CD4-positive, alpha-beta T cell treated with Interleukin-10 for 1 hour (primary cell): ENCODE results near the gene P4HA3.
"Not testable (repeated sequence)": the region's sequence is repeated elsewhere in the genome, so short reads cannot be mapped to it uniquely, and the experiment has no call there.

Experiments used
- DNase-seq: peaks from one replicate; pipeline ENCODE4 v3.0.0-alpha.2; 2020

The P4HA3 gene

GRCh38 chr11:74311352-74311926 lies at the start of gene P4HA3:
Gene P4HA3, minus strand, starts transcription at chr11:74311640. Its CDS starts 29 bp downstream, at chr11:74311611.
- DNase-seq = peak; percentile 58

GRCh38 chr11:74357449-74357848 lies 46.0 kb upstream of the P4HA3 start:
- no peak for DNase-seq

DNA sequence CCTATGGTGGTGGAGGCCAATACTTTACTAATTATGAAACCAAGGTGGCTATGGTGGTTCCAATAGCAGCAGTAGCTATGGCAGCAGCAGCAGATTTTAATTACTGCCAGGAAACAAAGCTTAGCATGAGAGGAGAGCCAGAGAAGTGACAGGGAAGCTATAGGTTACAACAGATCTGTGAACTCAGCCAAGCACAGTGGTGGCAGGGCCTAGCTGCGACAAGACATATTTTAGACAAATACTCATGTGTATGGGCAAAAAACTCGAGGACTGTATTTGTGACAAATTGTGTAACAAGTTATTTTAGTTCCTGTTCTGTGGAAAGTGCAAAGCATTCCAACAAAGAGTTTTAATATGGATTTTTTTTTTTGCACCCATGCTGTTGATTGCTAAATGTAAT lies 44.2 kb upstream of the P4HA3 start:
- no peak for DNase-seq

DNA sequence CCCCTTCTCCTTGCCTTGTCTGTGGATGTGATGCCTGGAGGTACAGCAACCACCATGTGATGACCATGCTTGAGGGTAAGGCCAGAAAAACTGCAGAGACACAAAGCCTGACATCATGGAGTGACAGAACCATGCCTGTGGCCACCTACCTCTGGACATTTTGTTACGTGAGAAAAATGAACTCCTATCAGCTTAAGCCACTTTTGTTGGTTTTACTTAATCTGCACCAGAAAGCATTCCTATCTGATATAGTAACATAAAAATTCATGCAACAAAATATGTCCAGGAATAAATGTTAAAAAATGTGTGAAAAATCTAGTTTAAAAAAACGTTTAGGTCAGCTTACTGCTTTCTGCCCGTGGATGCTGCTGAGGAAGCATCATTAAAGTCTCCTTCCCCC lies 42.6 kb upstream of the P4HA3 start:
- DNase-seq = no peak

- no peak for DNase-seq
These were observed 35.9 kb upstream of the P4HA3 start for GRCh38 chr11:74347381-74347780.

GRCh38 chr11:74345420-74345819 lies 34.0 kb upstream of the P4HA3 start:
- DNase-seq = no peak

DNA sequence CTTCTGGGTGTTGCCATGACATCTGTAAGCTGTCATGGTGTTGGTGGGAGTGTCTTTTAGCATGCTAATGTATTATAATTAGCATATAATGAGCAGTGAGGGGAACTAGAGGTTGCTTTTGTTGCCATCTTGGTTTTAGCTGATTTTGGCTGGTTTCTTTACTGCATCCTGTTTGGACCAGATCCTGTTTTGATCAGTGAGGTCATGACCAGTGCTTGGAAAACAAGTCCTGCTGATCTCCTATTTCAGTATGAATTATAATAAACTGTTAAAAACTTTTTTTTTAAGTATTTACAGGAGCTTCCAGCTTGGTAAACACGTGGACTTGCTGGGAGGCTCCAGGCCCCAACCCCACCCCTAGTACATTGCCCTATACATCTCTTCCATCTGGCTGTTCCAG lies 30.5 kb upstream of the P4HA3 start:
- no peak for DNase-seq

DNA sequence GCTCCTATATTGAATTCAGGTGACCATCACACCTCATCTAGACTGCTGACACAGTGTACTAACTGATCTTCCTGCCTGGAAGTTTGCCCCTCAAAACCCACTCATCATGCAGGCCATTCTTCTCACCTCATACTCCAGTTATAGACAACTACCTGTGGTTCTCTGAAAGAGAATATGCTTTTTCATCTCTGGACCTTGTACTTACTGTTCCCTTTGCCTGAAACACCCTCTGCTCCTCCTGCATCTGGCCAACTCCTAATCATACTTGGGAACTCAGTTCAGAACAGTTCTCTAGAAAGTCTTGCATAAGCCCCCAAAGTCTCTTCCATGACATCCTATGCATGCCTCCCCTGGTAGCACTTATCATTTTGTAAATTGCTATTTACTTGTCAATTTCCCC lies 28.2 kb upstream of the P4HA3 start:
- no peak for DNase-seq

GRCh38 chr11:74338963-74339362 lies 27.5 kb upstream of the P4HA3 start:
- DNase-seq = no peak

GRCh38 chr11:74333193-74333592 lies 21.8 kb upstream of the P4HA3 start:
- no peak for DNase-seq

- no peak for DNase-seq
These were observed 20.9 kb upstream of the P4HA3 start for GRCh38 chr11:74332291-74332690.

DNA sequence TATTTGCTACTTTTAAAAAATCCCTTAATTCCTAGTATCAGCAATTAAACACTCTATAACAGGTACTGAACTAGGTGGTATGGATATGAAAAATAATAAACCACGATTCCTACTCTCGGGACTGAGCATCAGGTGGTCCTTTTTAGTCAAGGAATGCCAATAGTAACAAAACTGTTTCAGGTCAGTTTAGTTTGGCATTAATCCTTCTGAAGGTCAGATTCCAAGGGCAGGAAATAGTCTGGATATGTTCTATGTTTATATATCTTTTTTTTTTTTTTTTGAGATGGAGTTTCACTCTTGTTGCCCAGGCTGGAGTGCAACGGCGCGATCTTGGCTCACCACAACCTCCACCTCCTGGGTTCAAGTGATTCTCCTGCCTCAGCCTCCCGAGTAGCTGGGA lies 19.6 kb upstream of the P4HA3 start:
- not testable (repeated sequence) for DNase-seq

DNA sequence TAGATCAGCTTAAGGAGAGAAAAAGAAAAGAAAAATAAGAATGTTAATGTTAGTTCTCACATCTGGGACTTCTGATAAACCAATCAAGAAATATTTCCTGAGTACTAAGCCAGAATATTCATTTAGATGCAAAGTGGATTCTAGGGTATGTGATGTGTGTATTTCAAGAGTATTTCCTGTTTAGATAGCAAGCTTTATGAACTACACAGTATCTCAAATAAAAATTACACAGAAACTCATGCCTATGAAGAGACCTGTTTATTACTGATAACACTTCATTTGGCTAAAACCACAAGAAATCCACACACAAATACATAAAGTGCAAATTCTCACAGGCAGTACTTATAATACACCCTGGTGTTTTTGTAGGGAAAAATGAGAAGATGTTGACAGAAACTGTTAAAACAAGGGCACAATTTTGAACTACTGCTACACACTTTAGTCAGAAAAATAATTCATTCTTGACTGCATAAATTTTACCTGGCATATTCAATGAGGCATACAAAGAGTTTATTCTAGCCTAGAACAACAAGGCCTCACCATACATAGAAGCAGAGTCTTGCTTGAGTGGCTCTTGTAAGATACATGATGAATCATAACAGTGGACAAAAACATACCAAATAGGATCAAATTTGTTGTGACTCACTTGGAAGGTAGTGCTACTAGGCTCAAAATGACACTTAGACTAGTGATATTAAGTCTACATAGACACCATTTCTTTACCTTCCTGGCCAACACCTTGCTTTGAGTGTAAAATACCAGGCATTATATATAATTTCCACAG lies 18.8 kb upstream of the P4HA3 start:
- no peak for DNase-seq

DNA sequence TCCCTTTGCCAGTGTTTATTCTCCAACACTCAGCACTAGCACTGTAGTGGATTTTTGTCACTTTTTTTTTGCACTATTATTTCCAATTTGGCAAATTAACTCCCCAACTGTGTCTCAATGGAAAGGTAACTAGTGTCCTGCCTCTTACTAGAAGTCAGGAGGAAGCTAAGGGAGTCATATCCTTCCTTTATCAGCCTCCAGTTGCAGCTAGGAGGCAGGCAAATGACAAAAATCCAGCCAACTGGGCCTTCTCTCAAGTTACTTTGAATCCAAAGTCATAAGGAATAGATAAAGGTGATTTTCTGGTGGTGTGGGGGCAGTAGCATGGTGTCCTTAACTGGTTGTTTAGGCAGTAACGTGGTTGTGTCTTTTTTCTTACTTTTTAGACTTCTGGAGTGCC lies 15.6 kb upstream of the P4HA3 start:
- DNase-seq = no peak

DNA sequence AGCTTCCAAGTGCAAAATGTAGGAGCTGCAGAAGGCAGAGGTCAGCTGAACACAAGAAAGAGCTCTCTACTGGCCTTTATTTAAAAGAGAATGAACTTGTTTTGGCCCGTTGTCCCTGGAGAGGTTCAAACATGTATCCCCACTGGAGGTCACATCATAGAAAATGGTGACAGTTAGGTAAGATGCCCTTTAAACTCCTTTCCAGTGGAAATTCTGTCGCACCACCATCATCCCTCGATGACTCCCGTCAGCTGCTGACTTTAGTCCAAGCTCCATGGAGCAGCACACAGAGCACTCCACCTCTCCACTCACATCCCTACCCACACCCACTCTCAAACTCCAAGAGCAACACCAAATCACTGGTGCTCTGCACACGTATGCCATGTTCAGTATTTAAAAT lies 15.2 kb upstream of the P4HA3 start:
- no peak for DNase-seq

GRCh38 chr11:74325649-74326645 lies 14.5 kb upstream of the P4HA3 start:
- no peak for DNase-seq

DNA sequence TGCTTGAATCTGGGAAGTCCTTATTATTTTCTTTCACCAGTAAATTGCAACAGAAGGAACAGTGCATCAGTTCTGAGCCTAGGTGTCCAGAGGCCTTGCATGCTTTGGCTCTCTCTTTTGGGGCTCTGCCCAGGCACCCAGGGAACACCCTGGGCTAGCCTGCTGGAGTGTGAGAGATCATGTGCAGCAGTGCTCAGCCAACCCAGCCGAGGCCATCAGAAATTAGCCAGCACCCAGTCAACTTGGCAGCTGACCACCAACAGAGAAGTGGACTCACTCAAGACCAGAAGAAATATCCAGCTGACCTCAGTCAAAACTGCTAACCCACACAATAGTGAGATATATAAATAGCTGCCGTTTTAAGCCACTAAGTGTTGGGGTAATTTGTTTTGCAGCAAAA lies 11.2 kb upstream of the P4HA3 start:
- DNase-seq = no peak

- peak; percentile 23 for DNase-seq
These were observed 10.2 kb upstream of the P4HA3 start for GRCh38 chr11:74321487-74322188.

DNA sequence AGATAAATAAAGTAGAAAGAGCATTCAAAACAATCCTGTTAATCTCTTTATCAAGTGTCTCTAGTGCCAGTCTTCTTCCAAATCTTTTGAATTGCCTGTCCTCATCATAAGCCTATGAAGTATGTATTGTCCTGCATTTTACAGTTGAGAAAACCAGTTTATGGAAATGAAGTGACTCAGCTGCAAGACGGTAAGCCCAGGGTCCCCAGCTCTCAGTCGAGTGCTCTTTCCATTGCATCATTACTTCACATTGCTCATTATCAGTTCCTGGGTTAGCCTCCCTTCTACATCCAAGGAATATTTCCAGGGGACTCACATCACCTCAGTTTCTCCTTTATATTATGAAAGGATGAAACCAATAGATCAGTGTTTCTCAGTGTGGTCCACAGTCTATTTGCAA lies 9.1 kb upstream of the P4HA3 start:
- no peak for DNase-seq

GRCh38 chr11:74319139-74319816 lies 7.8 kb upstream of the P4HA3 start:
- no peak for DNase-seq

DNA sequence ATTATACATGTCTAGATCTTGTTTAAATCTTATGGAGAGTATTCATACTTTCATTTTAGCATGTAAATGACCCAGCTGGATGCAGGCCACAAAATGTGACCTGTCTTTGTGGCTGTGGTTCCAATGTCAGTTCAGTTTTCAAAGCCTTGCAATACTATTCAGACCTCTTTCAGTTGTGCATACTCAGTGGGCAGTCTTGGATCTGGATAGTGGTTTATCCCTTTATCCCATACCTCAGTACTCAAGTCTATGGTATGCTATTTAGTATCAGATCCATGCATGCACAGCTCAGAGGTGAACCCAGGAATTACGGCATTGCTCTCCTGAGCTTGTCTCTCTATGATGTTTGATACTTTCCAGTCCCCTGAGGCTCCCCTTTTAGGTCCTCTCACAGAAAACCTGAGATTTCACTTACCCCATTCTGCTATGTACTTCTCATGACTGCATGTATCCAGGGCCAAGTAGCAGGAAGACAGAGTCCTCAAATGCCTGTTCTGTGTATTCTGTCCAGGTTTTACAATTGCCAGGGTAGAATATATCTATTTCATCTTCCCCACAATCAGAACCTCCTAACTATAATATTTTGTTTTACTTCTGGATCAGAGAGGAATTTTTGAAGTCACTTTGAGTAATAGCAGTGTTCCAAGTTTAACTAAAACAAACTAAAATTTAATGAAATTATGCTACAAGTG lies 6.9 kb upstream of the P4HA3 start:
- no peak for DNase-seq
